Large intestine (tissue), 3 donors: ENCODE data around the gene TSPAN33. TPM values are rescaled to one million over a fixed set of nuclear protein-coding genes. Genes with fewer than 3 reads are reported as not detected.

Source experiments
- DNase-seq, 2 donors: peaks; one replicate each; pipeline versions ENCODE4 v3.0.0 to v3.0.0-alpha.2; 2013
- H3K27ac ChIP-seq: one replicate; pipeline ENCODE4 v1.5.1; 2013; ENCODE audit warnings: low read length
- H3K27me3 ChIP-seq: 2 replicates; pipeline ENCODE4 v1.6.1; 2013; ENCODE audit warnings: low read length; ENCODE audit not compliant: control insufficient read depth, insufficient read depth
- H3K36me3 ChIP-seq: 2 replicates; pipeline ENCODE4 v1.6.1; 2013; ENCODE audit warnings: low read length; ENCODE audit not compliant: control insufficient read depth, insufficient read depth
- H3K4me1 ChIP-seq: one replicate; pipeline ENCODE4 v1.6.1; 2013; ENCODE audit warnings: low read length; ENCODE audit not compliant: control insufficient read depth, insufficient read depth
- H3K4me3 ChIP-seq: one replicate; pipeline ENCODE4 v1.5.1; 2013; ENCODE audit warnings: low read length
- H3K9me3 ChIP-seq: one replicate; pipeline ENCODE4 v1.6.1; 2013; ENCODE audit warnings: mild to moderate bottlenecking, low read depth, low read length, moderate library complexity; ENCODE audit not compliant: control insufficient read depth
- WGBS: methylation state at CpG from one replicate; pipeline ENCODE4 v1.1.5; 2013; ENCODE audit warnings: low lambda C conversion rate; ENCODE audit not compliant: insufficient coverage; 5-methylcytosine and 5-hydroxymethylcytosine counted together
- polyA plus RNA-seq: library from polyadenylated mRNA; unstranded; fragments of 120-200 nt; gene quantifications from one replicate; pipeline ENCODE4 v1.2.1, GENCODE V29; 2013

TSPAN33 gene
- polyA plus RNA-seq, 1 donor, result 9.6 TPM

DNA sequence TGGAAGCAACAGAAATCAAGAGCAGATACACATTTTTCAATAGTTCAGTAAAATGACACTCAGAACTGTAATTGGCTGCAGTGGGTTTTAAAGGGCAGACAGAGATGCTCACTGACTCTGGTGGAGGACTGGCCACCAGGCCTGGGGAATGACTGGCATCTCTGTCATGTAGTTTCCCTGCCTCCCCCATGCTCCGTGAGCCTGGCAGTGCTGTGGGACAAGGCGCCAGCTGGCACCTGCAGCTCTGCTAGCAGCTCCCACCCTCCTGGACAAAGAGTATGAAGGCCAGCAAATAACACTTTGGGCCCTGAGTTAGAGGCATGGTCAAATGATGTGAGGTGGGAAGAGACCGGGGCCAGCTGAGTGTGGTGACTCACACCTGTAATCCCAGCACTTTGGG lies 15.0 kb downstream of the TSPAN33 start:
- no peak for DNase-seq

DNA sequence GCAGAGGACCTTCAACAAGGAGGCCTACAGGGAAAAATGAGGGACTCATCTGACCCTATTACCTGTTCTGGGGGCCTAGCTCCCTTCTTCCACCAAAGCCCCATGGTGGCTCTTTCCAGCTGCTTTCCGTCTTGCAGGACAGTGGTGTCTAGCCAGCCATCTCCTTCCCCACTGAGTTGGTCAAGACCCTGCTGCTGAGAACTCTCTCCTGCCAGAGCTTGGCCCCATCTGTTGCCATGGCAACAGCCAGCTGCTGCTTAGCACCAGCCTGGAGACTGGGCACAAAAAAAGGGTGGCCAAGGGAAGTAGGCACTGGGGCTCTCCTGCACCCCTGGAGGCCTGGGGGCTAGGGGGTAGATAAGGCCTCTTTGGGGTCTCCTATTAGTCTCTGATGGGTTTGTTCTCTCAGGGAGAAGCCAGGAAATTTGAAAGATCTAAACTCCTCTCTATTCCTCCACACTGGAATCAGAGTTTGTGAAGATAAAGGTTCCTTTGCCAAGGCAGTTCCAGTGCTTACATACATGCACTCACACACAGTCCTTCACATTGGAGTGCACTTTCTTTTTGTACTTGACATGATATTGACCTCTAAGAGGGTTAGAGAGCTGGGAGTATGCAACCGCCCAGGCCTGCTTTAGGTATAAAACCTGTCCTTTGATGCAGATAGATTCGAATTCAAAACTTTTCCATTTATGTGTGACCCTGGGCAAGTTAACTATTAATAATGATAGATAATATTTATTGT lies 15.8 kb downstream of the TSPAN33 start:
- Histone ChIP-seq H3K36me3 (peaks cover 2% of the 10 kb centered on the region), H3K9me3 (no peaks in the 10 kb centered on the region), H3K4me3 (no peak overlapping the region), H3K27me3 (no peaks in the 10 kb centered on the region), H3K4me1 (no peaks in the 10 kb centered on the region), H3K27ac (no peak overlapping the region)
- DNase-seq, result no peak
- WGBS, result 100% methylated on average over 2 of the region's 3 CpGs

More for the DNA sequence above, 15.0 kb downstream of the TSPAN33 start:
- no peaks in the 10 kb centered on the region for H3K27me3 ChIP-seq
- no CpG with 5 or more reads among the region's 3 CpGs for WGBS
- H3K27ac ChIP-seq, result no peak overlapping the region
- no peak overlapping the region for H3K4me3 ChIP-seq
- H3K36me3 ChIP-seq, result no peaks in the 10 kb centered on the region
- H3K9me3 ChIP-seq, result no peaks in the 10 kb centered on the region
- no peaks in the 10 kb centered on the region for H3K4me1 ChIP-seq

GRCh38 chr7:129161524-129162225 lies 17.2 kb downstream of the TSPAN33 start:
- Histone ChIP-seq H3K27ac (no peak overlapping the region), H3K27me3 (no peaks in the 10 kb centered on the region), H3K4me1 (no peaks in the 10 kb centered on the region), H3K36me3 (peaks cover 2% of the 10 kb centered on the region), H3K9me3 (no peaks in the 10 kb centered on the region), H3K4me3 (no peak overlapping the region)
- no CpG with 5 or more reads among the region's 5 CpGs for WGBS
- no peak for DNase-seq

GRCh38 chr7:129162732-129163131 lies 18.2 kb downstream of the TSPAN33 start:
- Histone ChIP-seq H3K27me3 (no peaks in the 10 kb centered on the region), H3K9me3 (no peaks in the 10 kb centered on the region), H3K4me3 (no peak overlapping the region), H3K4me1 (no peaks in the 10 kb centered on the region), H3K27ac (no peak overlapping the region), H3K36me3 (peaks cover 2% of the 10 kb centered on the region)
- no peak for DNase-seq
- WGBS, result no CpG with 5 or more reads among the region's 5 CpGs

GRCh38 chr7:129163875-129164544 lies 19.5 kb downstream of the TSPAN33 start:
- peak in 1 of 2 donors; percentile 24 for DNase-seq
- H3K4me1 ChIP-seq, result peaks cover 5% of the 10 kb centered on the region

GRCh38 chr7:129166745-129167144 lies 22.2 kb downstream of the TSPAN33 start:
- no peak overlapping the region for H3K4me3 ChIP-seq
- DNase-seq, result no peak
- no peak overlapping the region for H3K27ac ChIP-seq
- no CpG with 5 or more reads among the region's 4 CpGs for WGBS
- peaks cover 5% of the 10 kb centered on the region for H3K4me1 ChIP-seq
- H3K9me3 ChIP-seq, result no peaks in the 10 kb centered on the region
- H3K27me3 ChIP-seq, result no peaks in the 10 kb centered on the region
- H3K36me3 ChIP-seq, result peaks cover 2% of the 10 kb centered on the region

More at GRCh38 chr7:129163875-129164544, 19.5 kb downstream of the TSPAN33 start:
- H3K27ac ChIP-seq, result no peak overlapping the region
- peaks cover 2% of the 10 kb centered on the region for H3K36me3 ChIP-seq
- H3K27me3 ChIP-seq, result no peaks in the 10 kb centered on the region
- H3K9me3 ChIP-seq, result no peaks in the 10 kb centered on the region
- 86% methylated on average over 3 of the region's 11 CpGs for WGBS
- H3K4me3 ChIP-seq, result no peak overlapping the region

DNA sequence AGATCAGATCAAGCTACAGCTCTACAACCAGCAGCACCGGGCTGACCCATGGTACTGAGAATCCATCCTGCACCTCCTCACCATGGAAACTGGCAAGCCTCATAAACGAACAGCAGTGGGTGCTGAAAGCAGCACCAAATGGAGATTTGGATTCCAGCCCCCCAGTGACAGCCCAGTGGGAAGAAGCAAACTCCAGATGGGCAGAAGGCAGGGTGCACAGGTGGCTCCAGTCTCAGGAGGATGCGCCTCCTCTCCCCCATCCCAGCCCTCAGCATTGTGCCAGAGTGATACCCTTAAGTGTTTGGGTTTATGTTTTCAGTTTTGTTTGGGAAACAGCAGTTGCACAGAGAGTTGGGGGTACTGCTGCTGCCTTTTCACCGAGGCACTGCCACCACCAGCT lies 23.3 kb downstream of the TSPAN33 start:
- H3K27me3 ChIP-seq, result no peaks in the 10 kb centered on the region
- no peak for DNase-seq
- no peaks in the 10 kb centered on the region for H3K9me3 ChIP-seq
- peaks cover 5% of the 10 kb centered on the region for H3K4me1 ChIP-seq
- no peak overlapping the region for H3K27ac ChIP-seq
- no CpG with 5 or more reads among the region's 4 CpGs for WGBS
- H3K36me3 ChIP-seq, result peaks cover 2% of the 10 kb centered on the region
- H3K4me3 ChIP-seq, result no peak overlapping the region

- no peak for DNase-seq
- Histone ChIP-seq H3K4me1 (peaks cover 5% of the 10 kb centered on the region), H3K27ac (peak overlapping the region; percentile 9), H3K9me3 (no peaks in the 10 kb centered on the region), H3K36me3 (peaks cover 2% of the 10 kb centered on the region), H3K27me3 (no peaks in the 10 kb centered on the region), H3K4me3 (peak overlapping the region; percentile 5)
- WGBS, result no CpG with 5 or more reads among the region's 20 CpGs
Observed at GRCh38 chr7:129168231-129169021, 23.9 kb downstream of the TSPAN33 start.

- no CpG with 5 or more reads among the region's 47 CpGs for WGBS
- no peaks in the 10 kb centered on the region for H3K27me3 ChIP-seq
Observed at GRCh38 chr7:129169171-129169671, 24.7 kb downstream of the TSPAN33 start.

More at GRCh38 chr7:129169171-129169671, 24.7 kb downstream of the TSPAN33 start:
- H3K4me3 ChIP-seq, result peak overlapping the region; percentile 49
- H3K9me3 ChIP-seq, result no peaks in the 10 kb centered on the region
- H3K4me1 ChIP-seq, result peaks cover 5% of the 10 kb centered on the region
- peaks cover 2% of the 10 kb centered on the region for H3K36me3 ChIP-seq
- H3K27ac ChIP-seq, result peak overlapping the region; percentile 43
- DNase-seq, result peak in 1 of 2 donors; percentile 71
